H1 (cell line): ENCODE results near the gene P2RX5. TPM values are rescaled to one million over a fixed set of nuclear protein-coding genes. Genes with fewer than 3 reads are reported as not detected.

Experiments used
- ATF3 ChIP-seq: IDR thresholded peaks from 2 replicates; pipeline ENCODE4 v1.6.1; 2011; ENCODE audit warnings: low read depth, mild to moderate bottlenecking, low read length; ENCODE audit not compliant: insufficient read depth
- NRF1 ChIP-seq: IDR thresholded peaks from 2 replicates; pipeline ENCODE4 v1.6.1; 2011; ENCODE audit warnings: mild to moderate bottlenecking, low read depth, low read length, improper control_type of control experiment
- RAD21 ChIP-seq, 2 experiments: IDR thresholded peaks in 1 of 2; conservative IDR thresholded peaks in 1 of 2; 2 replicates each; pipeline ENCODE4 v1.6.1; 2011; ENCODE audit warnings: low read depth in 2 of 2, low read length in 2 of 2, improper control_type of control experiment in 1 of 2, inconsistent platforms in 1 of 2, mild to moderate bottlenecking in 1 of 2, moderate library complexity in 1 of 2
- SAP30 ChIP-seq: fragments of 300-600 bp; sonication (generic); IDR thresholded peaks from 2 replicates; pipeline ENCODE4 v1.7.1; 2012; ENCODE audit warnings: low read length, moderate library complexity, mild to moderate bottlenecking, inconsistent platforms; ENCODE audit not compliant: insufficient read depth, insufficient replicate concordance
- polyA plus RNA-seq, 7 experiments: library from polyadenylated mRNA; depleted of rRNA in 3 of 7; stranded (reverse) in 5 of 7; unstranded in 2 of 7; fragments of >200 nt in 5 of 7; fragments of 200-250 nt in 2 of 7; gene quantifications; 1 replicate in 5 of 7; 2 replicates in 1 of 7; 4 replicates in 1 of 7; pipeline versions ENCODE4 v1.2.1 to v1.2.3, GENCODE V29; 2011 to 2013; ENCODE audit warnings: missing spikeins in 2 of 7, mixed read lengths in 2 of 7
- total RNA-seq: library from RNA; stranded (reverse); fragmentation: NEBNext Ultra II Directional; extraction: Animal tissue kit (Norgen Biotek cat#: 25700); gene quantifications from 2 replicates; pipeline ENCODE4 v1.2.1, GENCODE V29; 2021

The P2RX5 gene
- total and polyA plus RNA-seq, 2 of the 8 experiments (the other 6 are each of a cell fraction or from before 2014, with no cell fraction given) = 12.0 to 15.6 TPM

- TF ChIP-seq ATF3 = no peak
- TF ChIP-seq NRF1 = no peak
- no peak for TF ChIP-seq RAD21 (IDR thresholded peaks at IDR 0.05 in 1 of 2, conservative IDR thresholded peaks at IDR 0.05 in 1 of 2; ENCODE audit: low read depth in 2 of 2, low read length in 2 of 2)
- no peak for TF ChIP-seq SAP30
These were observed 6.5 kb downstream of the P2RX5 start (continued) for GRCh38 chr17:3689262-3690093.
